GM12872 (cell line): ENCODE results near the gene FDX2.

ENCODE experiments used
- TF ChIP-seq, protein P1 (sequence below): IDR thresholded peaks from 3 replicates; pipeline ENCODE4 v1.5.1; 2011; ENCODE audit warnings: low read depth, mild to moderate bottlenecking, low read length, moderate library complexity; ENCODE audit not compliant: insufficient read depth

The FDX2 gene

DNA sequence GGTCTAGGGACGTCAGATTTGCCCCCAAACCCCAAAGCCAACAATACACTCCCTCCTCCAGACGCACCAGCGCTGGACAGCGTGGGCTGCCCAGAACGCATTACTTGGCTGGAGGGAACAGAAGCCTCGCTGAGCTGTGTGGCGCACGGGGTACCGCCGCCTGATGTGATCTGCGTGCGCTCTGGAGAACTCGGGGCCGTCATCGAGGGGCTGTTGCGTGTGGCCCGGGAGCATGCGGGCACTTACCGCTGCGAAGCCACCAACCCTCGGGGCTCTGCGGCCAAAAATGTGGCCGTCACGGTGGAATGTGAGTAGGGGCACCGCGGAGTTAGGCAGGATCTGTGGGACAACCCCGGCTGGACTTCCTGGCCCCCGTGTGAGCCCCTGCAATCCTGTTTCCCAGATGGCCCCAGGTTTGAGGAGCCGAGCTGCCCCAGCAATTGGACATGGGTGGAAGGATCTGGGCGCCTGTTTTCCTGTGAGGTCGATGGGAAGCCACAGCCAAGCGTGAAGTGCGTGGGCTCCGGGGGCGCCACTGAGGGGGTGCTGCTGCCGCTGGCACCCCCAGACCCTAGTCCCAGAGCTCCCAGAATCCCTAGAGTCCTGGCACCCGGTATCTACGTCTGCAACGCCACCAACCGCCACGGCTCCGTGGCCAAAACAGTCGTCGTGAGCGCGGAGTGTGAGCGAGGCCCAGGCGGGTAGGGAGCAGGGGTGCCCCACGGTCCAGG lies 22.0 kb downstream of the FDX2 start:
- TF ChIP-seq, protein P1, sequence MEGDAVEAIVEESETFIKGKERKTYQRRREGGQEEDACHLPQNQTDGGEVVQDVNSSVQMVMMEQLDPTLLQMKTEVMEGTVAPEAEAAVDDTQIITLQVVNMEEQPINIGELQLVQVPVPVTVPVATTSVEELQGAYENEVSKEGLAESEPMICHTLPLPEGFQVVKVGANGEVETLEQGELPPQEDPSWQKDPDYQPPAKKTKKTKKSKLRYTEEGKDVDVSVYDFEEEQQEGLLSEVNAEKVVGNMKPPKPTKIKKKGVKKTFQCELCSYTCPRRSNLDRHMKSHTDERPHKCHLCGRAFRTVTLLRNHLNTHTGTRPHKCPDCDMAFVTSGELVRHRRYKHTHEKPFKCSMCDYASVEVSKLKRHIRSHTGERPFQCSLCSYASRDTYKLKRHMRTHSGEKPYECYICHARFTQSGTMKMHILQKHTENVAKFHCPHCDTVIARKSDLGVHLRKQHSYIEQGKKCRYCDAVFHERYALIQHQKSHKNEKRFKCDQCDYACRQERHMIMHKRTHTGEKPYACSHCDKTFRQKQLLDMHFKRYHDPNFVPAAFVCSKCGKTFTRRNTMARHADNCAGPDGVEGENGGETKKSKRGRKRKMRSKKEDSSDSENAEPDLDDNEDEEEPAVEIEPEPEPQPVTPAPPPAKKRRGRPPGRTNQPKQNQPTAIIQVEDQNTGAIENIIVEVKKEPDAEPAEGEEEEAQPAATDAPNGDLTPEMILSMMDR: no peak

DNA sequence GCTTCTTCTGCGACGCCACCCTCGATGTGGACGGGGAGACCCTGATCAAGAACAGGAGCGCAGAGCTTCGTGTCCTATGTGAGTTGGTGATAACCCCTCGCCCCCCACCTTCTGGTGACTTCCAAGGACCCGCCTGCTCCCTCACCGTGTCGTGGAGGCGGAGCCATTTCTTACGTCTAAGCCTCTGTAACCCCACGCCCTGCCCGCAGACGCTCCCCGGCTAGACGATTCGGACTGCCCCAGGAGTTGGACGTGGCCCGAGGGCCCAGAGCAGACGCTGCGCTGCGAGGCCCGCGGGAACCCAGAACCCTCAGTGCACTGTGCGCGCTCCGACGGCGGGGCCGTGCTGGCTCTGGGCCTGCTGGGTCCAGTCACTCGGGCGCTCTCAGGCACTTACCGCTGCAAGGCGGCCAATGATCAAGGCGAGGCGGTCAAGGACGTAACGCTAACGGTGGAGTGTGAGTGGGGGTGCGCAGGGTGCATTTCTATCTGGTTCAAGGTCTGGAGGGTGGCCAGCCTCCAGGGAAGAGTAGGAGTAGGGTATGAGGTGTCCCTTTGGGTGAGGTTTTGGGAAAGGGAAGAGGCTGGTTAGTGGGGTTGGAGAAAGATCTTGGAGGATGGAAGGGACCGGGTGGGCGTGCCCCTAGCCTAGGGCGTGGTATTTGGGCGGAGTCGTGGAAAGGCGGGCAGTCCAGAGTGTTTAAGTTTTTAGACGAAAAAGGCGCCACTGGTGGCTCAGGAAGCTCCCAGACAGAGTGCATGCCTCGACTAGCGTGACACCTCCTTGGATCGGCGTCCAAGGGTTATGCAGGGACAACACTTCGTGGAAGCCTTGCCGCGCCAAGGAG lies 22.8 kb downstream of the FDX2 start:
- TF ChIP-seq, protein P1: no peak

DNA sequence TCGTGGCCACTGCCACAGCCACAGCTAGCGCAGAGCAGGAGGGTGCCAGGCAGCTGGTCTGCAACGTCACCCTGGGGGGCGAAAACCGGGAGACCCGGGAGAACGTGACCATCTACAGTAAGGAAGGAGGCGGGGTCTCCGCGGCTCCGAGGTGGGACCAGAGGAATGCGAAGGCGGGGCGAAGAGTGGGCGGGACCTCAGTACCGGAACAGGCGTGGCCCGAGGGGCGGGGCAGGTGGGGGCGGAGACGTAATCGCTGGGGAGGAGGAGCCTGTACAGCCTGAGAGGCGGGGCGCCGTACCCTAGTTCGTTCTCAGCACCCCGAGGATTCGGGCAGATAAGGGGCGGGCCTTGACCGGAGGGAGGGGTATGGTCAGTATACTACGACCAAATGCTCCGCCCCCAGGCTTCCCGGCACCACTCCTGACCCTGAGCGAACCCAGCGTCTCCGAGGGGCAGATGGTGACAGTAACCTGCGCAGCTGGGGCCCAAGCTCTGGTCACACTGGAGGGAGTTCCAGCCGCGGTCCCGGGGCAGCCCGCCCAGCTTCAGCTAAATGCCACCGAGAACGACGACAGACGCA lies 23.5 kb downstream of the FDX2 start:
- TF ChIP-seq, protein P1: no peak

DNA sequence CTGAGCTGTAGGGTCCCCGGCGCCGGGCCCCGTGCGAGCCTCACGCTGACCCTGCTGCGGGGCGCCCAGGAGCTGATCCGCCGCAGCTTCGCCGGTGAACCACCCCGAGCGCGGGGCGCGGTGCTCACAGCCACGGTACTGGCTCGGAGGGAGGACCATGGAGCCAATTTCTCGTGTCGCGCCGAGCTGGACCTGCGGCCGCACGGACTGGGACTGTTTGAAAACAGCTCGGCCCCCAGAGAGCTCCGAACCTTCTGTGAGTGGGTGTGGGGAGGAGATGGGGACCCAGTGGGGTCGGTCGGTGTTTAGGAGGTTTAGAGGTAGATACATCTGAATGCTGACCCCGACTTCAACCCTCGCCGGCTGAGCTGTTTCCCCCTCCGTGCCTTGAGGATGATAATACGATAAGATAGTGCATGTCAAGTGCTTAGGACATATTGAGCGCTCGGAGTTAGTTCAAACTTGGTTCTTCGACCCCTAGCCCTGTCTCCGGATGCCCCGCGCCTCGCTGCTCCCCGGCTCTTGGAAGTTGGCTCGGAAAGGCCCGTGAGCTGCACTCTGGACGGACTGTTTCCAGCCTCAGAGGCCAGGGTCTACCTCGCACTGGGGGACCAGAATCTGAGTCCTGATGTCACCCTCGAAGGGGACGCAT lies 24.1 kb downstream of the FDX2 start:
- TF ChIP-seq, protein P1: no peak

DNA sequence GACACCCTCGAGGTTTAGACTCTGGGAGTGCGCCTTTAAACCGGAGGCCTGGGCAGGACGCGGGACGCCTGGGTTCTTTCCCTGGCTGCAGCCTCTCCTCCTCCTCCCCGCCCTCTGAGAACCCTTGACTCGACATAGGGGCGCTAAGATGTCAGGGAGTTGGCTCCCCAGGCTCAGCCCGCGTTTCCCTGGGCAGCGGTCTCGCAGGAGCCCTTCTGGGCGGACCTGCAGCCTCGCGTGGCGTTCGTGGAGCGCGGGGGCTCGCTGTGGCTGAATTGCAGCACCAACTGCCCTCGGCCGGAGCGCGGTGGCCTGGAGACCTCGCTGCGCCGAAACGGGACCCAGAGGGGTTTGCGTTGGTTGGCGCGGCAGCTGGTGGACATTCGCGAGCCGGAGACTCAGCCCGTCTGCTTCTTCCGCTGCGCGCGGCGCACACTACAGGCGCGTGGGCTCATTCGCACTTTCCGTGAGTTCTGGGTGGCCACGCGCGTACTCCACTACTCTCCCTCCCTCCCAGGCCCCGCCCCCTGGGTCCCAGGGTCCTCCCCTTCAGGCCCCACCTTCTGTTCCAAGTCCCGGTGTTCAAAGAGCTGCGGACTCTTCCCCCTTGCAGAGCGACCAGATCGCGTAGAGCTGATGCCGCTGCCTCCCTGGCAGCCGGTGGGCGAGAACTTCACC lies 24.8 kb downstream of the FDX2 start:
- TF ChIP-seq, protein P1: no peak

DNA sequence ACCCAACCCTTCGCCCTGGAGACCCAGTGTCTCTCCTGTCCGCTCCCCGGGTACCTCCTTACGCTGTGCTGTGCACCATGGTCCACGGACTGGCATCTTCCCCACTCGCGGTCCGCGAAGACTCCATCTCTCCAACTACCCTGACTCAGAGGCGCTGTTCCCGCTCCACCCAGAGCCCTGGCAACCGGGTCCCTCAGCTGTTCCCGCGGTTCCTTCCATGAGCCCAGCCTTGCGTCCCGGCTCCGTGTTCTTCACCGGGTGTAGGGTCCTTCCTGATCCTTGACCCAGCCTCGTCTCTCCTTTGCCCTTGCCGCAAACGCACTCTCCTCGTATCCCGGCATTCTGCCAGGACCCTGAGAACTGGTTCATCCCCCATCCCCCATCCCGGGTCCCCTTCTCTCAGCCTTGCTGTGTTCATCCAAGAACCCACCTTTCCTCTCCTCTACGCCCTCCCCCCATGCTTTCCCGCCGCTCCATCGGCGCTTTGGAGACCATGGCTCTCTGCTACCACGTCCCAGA lies 25.4 kb downstream of the FDX2 start:
- TF ChIP-seq, protein P1: no peak
